GM18511 (cell line): ENCODE measurements around the gene ODC1.
"Not testable (repeated sequence)": the region's sequence is repeated elsewhere in the genome, so short reads cannot be mapped to it uniquely, and the experiment has no call there.

Source experiments
- ATAC-seq: cut with Tn5 transposase; IDR thresholded peaks from one replicate; pipeline ENCODE4 v1.9.1; 2021; ENCODE audit warnings: mild to moderate bottlenecking, moderate library complexity; ENCODE audit not compliant: unreplicated experiment

Gene ODC1

GRCh38 chr2:10478916-10479315, 30.8 kb upstream of the ODC1 start:
- no peak for ATAC-seq

DNA sequence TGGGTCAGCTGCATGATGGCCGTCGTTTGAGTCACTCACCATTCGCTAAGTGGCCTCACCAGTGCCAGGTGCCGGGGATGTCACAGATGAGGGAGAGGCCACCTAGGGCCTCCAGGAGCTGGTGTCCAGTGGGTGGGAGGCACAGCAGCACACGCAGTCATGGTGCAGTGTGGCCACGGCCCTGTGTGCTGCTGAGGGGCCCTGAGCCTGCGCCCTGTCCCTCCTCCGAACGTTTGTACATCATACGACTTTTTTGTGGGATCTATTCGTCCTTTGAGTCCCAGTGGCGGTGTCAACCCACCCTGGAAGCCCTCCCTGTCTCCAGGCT, 30.1 kb upstream of the ODC1 start:
- no peak for ATAC-seq

- ATAC-seq: no peak
Observed at GRCh38 chr2:10477443-10478297, 29.5 kb upstream of the ODC1 start.

DNA sequence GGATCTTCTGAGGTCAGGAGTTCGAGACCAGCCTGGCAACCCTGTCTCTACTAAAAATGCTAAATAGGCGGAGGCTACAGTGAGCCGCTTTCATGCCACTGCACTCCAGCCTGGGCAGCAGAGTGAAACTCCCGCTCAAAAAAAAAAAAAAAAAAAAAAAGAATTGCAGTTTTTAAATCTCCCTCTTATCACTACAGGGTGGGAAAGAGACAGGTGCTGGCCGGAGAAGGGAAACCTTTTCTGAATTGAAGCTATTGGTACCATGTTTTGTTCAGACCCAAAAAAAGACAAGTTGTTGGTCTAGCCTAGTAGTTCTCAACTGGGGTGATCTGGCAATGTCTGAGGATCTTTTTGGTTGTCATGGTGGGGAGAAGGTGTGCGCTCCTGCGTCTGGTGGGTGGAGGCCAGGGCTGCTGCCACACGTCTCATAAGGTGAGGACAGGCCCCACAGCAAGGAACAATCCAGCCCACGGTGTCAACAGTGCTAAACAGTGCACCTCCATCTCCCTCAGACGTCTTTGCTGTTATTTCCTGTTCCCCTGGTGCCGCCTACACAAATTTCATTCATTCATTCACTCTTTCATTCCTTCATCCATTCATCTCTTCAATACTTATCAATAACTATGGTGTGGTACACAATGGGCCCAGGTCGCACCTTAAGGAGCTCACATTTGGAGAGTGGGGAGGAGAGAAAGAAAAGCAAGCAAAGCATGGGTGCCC, 28.8 kb upstream of the ODC1 start:
- ATAC-seq: no peak

DNA sequence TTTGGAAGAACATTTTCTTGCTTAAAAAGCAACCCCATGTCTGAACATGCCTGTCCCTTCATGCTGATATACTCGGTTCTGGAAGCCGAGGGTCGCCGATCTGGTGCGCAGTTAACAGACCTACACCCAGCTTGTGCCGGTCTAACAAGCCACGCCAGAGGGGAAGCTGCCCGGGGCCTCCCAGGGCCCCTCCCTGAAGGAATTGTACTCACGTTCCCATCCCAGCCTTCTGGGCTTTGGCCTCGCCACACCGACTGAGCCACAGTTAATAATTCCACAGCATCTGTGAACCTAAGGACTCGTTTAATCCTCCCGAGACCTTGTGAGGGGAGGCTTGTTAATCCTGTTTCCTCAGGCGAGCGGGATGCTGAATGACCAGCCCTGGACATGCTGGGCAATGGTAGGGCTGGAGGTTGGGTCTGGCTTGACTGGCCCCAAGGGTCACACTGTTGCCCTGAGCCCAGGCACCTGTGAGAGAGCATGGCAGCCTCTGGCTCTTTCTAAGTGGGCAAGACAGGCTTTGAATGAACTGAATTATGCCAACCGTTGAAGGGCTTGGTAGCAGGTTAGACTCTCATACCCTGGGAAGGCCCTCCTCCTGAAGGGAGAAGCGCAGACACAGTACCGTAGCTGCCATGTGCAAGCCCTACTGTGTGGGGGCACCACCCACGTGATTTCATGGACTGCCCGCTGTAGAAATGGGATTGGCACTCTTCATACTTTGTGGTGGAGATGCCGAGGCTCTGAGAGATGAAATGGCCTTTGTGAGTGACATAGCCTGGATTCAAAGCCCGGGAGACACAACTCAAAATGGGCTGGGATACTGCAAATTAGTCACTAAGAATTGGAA, 27.9 kb upstream of the ODC1 start:
- no peak for ATAC-seq

DNA sequence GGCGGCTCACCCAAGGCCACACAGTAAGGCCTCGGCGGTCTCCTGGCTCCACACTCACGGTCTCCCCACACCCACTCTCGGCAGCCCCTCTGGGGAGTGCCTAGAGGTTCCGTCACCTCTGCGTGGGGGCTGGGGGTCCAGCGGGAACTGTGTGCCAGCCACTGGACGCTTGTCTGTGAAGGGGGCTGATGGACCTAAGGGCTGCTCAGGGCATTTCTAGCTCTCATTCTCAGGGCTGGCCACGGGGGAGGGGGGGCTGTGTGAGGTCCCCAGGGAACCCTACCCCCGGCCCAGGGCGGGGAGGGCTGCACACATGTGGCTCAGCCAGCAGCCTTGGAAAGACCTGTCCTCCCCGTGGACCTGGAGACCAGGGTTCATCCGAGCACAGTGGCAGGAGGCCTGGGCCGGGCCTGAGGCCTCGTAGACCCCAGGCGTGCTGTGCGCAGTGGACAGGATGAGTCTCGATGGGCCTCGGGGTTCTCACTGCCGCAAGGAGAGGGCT, 27.1 kb upstream of the ODC1 start:
- no peak for ATAC-seq

- no peak for ATAC-seq
Observed at GRCh38 chr2:10473121-10473756, 25.1 kb upstream of the ODC1 start.

DNA sequence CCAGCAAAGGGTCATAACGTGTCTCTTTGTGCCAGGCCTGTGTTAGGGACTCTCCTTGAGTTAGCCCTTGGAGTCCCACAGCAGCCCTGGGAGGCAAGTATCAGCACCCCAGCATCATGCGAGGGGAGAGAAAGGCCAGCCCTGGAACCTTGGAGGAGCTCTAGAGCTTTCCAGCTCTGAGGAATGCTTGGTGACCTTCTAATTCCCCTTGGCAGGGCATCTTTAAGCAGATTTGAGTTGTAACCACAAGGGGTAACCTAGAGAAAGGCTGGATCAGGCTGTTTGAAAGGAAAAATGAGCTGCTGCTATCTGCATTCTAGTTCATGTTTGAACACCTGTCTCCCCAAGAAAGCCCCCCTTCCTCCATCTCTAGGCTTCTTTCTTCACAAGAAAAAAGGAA, 23.8 kb upstream of the ODC1 start:
- no peak for ATAC-seq

DNA sequence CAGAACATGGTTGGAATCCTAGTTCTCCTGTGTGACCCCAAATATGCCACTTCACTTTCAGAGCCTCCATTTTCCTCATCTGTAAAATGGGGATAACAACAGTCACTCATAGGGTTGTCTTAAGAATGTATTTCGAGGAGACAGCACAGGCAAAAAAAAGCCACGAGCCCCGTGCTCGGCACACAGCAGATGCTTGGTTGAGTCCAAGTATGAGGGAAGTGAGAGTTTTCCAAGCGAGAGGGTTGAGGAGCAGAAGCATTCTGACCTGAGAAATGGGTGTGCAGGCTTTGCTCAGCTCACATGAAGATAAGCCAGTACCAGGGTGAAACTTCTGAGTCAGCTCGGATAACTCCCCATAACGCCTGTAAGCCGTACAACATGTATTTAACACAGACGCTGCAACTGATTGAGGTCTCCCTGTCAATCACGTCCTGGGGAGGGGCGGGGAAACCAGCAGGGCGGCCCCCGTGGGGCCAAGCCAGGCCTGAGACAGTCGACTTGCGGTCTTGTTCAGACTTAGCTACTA, 23.0 kb upstream of the ODC1 start:
- ATAC-seq: no peak

DNA sequence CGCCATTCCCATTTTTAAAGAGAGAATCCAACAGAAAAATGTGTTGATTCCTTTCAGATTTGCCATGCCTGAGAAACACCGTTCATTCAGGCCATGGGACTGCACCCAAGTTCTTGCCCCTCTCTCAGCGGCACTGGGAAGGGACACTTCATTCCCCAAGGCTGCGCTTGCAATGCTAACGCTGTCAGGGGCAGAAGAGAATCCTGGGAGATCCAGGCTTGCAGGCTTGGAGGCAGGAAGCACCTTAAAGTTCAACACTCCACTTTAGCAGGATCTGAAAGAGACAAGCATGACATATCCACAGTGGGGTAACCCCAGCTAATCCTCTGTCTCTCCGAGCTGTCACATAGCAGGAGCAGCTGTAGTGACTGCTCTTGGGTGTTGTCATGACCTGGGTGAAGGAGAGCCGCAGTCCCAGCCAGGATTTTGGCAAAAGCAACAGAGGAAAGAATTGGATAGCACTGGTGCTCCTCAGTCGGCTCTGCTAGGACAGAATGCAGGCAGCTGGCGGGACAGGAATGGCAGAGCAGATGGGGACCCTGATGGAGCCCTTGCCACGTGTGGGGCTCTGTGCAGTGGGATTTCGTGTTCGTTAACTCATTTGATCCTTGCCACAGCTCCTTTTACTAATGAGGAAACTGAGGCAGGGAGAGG, 22.0 kb upstream of the ODC1 start:
- no peak for ATAC-seq

DNA sequence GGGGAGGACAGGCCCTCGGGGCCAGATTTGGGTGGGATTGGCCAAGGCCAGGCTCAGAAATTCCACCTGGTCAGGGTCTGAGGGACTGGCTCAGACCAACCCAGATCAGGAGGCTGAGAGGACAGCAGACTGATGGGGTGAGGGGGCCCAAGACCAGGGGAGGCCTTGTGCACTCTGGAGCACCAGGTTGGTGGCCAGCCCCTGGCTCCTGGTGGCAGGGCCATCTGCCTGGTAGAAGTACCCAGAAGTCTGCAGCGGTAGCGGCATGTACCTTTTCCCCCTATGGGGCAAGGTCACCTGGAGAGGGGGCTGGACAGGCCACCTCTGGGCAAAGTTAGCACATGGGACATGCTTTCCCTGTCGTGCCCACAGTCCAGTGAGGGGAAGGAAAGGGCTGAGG, 21.2 kb upstream of the ODC1 start:
- ATAC-seq: no peak

- no peak for ATAC-seq
Observed at GRCh38 chr2:10467401-10467800, 19.3 kb upstream of the ODC1 start.

DNA sequence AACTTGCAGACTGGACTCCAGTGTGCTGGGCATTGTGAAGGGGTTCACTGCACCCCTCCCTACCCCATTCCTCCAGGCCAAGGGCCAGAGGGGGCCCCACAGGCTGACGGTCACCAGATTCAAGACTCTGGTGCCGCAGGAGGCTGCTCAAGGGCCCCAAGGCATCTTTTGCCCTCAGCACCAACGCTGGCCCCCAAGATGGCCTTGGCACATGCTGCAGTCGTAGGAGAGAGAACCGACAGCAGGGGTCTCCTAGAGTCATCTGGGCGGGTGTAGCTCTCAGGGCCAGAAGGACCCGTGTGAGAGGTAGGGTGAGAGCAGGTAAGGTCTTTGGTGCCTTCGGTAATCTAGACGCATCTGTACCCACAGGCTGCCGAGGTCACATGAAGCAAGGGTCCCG, 18.7 kb upstream of the ODC1 start:
- no peak for ATAC-seq

GRCh38 chr2:10465910-10466309, 17.8 kb upstream of the ODC1 start:
- no peak for ATAC-seq

DNA sequence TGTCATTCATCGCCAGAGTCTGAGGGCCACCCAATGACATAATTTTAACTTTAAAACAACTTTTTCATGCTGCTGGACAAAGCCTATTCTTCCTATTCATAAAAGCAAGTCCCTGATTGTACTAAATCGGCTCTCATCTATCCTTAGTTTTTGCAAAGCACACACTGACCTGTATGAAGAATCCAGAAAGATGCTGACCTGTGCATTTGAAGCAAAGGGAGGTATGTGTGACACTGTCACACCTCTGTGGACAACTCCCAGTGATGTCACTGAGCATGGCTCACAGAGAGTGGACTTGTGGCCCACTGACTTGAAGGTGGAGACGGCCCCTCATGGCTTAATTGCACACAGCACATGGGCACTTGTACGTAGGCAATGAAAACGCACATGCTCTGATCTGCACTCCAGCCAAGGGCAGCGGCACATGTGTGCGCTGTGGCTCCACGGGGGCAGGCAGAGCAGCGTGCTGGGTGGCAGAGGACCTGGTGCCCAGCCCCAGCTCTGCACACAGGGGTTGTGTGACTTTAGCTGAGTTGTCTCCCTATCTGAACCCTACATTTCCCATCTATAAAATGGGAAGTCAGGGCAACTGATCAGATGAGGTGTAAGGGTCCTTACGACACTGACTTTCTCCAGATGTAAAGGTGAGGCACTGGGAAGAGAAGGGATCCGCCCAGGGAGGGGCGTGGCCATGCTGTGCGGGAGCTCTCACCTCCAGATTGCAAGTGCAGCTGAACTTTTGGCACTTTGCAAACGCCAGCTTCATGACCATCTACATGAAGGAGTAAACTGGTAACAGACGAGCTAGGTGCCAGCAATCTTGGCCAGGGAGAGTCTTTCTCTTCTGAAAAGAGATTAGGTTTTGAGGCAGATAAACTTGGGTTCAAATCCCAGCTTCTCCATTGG, 14.3 kb upstream of the ODC1 start:
- no peak for ATAC-seq

- ATAC-seq: no peak
Observed at GRCh38 chr2:10460366-10460796, 12.3 kb upstream of the ODC1 start.

DNA sequence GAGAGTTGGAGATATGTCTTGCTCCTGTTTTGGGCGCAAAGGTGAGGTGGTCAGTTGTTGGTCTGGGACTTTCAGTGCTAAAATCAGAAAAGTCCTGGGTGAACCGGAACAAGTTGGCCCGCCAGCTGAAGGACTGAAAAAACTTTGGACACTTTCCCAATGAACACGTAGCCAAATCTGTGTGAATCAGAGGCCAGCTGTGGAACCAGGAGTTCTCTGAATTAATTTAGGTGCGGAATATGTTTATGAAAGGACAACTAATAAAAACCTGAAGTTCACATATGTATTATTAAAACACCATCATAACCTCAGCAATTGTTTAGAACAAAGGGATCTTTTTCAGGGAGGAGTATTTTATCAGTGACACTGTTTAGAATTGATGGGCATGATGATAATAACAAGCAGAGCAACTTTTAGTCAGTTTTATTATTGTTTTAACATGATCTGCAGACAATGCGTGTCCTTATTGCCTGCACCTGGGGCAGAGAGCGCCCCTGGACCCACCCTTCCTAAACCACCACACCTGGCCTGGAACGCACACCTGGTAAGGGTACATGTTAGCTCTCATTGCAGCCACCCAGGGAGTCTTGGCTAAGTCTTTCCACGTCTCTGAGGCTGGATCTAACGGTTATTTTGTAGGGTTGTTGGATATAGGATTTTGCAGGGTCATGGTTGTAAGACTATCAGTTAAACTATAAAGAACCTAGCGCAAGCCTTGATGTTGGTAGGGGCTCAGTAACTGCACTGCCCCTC, 9.9 kb upstream of the ODC1 start:
- ATAC-seq: no peak

DNA sequence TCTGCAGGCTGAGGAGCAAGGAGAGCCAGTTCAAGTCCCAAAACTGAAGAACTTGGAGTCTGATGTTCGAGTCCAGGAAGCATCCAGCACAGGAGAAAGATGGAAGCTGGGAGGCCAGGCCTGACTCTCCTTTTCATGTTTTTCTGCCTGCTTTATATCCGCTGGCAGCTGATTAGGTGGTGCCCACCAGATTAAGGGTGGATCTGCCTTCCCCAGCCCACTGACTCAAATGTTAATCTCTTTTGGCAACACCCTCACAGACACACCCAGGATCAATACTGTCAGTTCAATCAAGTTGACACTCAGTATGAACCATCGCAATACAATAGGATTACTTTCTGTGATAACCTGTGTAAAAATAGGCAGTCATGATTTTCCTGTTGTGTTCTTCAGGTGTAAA, 9.1 kb upstream of the ODC1 start:
- not testable (repeated sequence) for ATAC-seq
